ENCODE measurements around the gene NEUROD2. TPM values are rescaled to one million over a fixed set of nuclear protein-coding genes. Genes with fewer than 3 reads are reported as not detected.

The NEUROD2 gene
- polyA plus RNA-seq, 1 of the 3 experiments (the other 2 are of a cell fraction): not detected

GRCh38 chr17:39621523-39622379, 14.0 kb upstream of the NEUROD2 start:
- POLR2A ChIA-PET: interaction anchor here (0.6 to 1.0 kb wide), 4 partner anchors 37 to 133 kb away, joined by 3 to 5 read pairs (median 4); no protein-coding TSS in a partner anchor
- Histone ChIP-seq H2AFZ (ENCODE audit: low read depth) (no peak overlapping the region), H3K79me2 (ENCODE audit: insufficient read depth) (no peaks in the 10 kb centered on the region), H3K4me2 (peak overlapping the region; percentile 66; the same call in 1 of the 2 replicates), H3K9me3 (no peaks in the 10 kb centered on the region), H3K4me1 (ENCODE audit: control insufficient read depth in 1 of 2, insufficient read depth in 2 of 2, low read depth in 1 of 2, low read length in 1 of 2) (peaks cover 0 to 15% of the 10 kb centered on the region in 2 experiments; a peak in 1 of 4 replicates), H3K9ac (no peak overlapping the region), H3K9me2 (no peaks in the 10 kb centered on the region), H3K4me3 (ENCODE audit: low read depth in 2 of 2, low read length in 1 of 2) (peak overlapping the region in 1 of 2 experiments; percentile 51; a peak in 2 of 4 replicates), H3K36me3 (replicated peaks in 1 of 2; ENCODE audit: control insufficient read depth in 1 of 2, insufficient read depth in 2 of 2, low read length in 1 of 2) (no peaks in the 10 kb centered on the region), H4K20me1 (ENCODE audit: insufficient read depth) (0 out of 2 replicates have a peak, but pooled peaks cover 4% of the 10 kb centered on the region), H3F3A (replicated peaks; ENCODE audit: insufficient read depth) (peaks cover 3% of the 10 kb centered on the region), H3K27ac (ENCODE audit: low read depth in 2 of 2, low read length in 1 of 2) (no peak overlapping the region), H3K27me3 (ENCODE audit: insufficient read depth) (peaks cover 6% of the 10 kb centered on the region)
- peak; percentile 88 for DNase-seq
- CTCF ChIA-PET: interaction anchor here (0.5 to 14.5 kb wide), 81 partner anchors 10 to 775 kb away, joined by 3 to 483 read pairs (median 4); partner anchors contain the start of genes CDK12, GRB7, IKZF3 and MIEN1
- 8% methylated on average over 21 of the region's 26 CpGs for WGBS (ENCODE audit: low lambda C conversion rate)
- TF ChIP-seq TAF1 (IDR thresholded peaks at IDR 0.05; ENCODE audit: borderline replicate concordance, low read depth, low read length) (no peak), MXI1 (IDR thresholded peaks at IDR 0.05; ENCODE audit: low read depth, low read length) (no peak), SIN3A (IDR thresholded peaks at IDR 0.05; ENCODE audit: borderline replicate concordance, low read depth, low read length) (peak; percentile 43; the same call in 1 of the 2 replicates), RCOR1 (IDR thresholded peaks at IDR 0.05; ENCODE audit: low read length) (peak; percentile 53; the same call in 1 of the 2 replicates), FOXJ3 (CRISPR knock-in tag; IDR thresholded peaks at IDR 0.05) (no peak), YY1 (IDR thresholded peaks at IDR 0.05; ENCODE audit: low read depth) (no peak), ZBTB33 (IDR thresholded peaks at IDR 0.05; ENCODE audit: borderline replicate concordance, low read depth) (no peak), TCF12 (IDR thresholded peaks at IDR 0.05) (no peak), ELF1 (IDR thresholded peaks at IDR 0.05) (0 out of 2 replicates have a peak, but pooled peaks have one; percentile 22), CTCF (IDR thresholded peaks at IDR 0.05) (peak; percentile 99), SMC3 (IDR thresholded peaks at IDR 0.05; ENCODE audit: low read depth, low read length) (peak; percentile 94), POLR2AphosphoS5 (IDR thresholded peaks at IDR 0.05; ENCODE audit: low read depth, low read length) (no peak), NRF1 (IDR thresholded peaks at IDR 0.05; ENCODE audit: low read depth, low read length) (no peak), GABPA (IDR thresholded peaks at IDR 0.05; ENCODE audit: low read depth) (no peak), FOXM1 (IDR thresholded peaks at IDR 0.05; ENCODE audit: low read depth) (no peak), NFIC (IDR thresholded peaks at IDR 0.05; ENCODE audit: borderline replicate concordance) (no peak), MEF2A (IDR thresholded peaks at IDR 0.05; ENCODE audit: borderline replicate concordance, low read depth) (no peak), EP300 (IDR thresholded peaks at IDR 0.05; ENCODE audit: borderline replicate concordance in 1 of 2, low read depth in 1 of 2, low read length in 1 of 2) (no peak), EZH2phosphoT487 (IDR thresholded peaks at IDR 0.05; ENCODE audit: borderline replicate concordance, low read depth) (no peak), RFX5 (IDR thresholded peaks at IDR 0.05; ENCODE audit: low read length) (no peak), RXRA (IDR thresholded peaks at IDR 0.05; ENCODE audit: borderline replicate concordance, low read depth) (no peak), TEAD4 (IDR thresholded peaks at IDR 0.05; ENCODE audit: borderline replicate concordance, insufficient read depth) (no peak)
- TF ChIP-seq, protein P1, sequence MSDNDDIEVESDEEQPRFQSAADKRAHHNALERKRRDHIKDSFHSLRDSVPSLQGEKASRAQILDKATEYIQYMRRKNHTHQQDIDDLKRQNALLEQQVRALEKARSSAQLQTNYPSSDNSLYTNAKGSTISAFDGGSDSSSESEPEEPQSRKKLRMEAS (IDR thresholded peaks at IDR 0.05; ENCODE audit: low read depth): peak; percentile 21; the same call in 1 of the 2 replicates
- TF ChIP-seq, protein P2, sequence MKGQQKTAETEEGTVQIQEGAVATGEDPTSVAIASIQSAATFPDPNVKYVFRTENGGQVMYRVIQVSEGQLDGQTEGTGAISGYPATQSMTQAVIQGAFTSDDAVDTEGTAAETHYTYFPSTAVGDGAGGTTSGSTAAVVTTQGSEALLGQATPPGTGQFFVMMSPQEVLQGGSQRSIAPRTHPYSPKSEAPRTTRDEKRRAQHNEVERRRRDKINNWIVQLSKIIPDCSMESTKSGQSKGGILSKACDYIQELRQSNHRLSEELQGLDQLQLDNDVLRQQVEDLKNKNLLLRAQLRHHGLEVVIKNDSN (IDR thresholded peaks at IDR 0.05; ENCODE audit: borderline replicate concordance, low read depth): no peak
- TF ChIP-seq, protein P3, sequence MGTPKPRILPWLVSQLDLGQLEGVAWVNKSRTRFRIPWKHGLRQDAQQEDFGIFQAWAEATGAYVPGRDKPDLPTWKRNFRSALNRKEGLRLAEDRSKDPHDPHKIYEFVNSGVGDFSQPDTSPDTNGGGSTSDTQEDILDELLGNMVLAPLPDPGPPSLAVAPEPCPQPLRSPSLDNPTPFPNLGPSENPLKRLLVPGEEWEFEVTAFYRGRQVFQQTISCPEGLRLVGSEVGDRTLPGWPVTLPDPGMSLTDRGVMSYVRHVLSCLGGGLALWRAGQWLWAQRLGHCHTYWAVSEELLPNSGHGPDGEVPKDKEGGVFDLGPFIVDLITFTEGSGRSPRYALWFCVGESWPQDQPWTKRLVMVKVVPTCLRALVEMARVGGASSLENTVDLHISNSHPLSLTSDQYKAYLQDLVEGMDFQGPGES (IDR thresholded peaks at IDR 0.05; ENCODE audit: low read depth, low read length): no peak
- TF ChIP-seq, protein P4, sequence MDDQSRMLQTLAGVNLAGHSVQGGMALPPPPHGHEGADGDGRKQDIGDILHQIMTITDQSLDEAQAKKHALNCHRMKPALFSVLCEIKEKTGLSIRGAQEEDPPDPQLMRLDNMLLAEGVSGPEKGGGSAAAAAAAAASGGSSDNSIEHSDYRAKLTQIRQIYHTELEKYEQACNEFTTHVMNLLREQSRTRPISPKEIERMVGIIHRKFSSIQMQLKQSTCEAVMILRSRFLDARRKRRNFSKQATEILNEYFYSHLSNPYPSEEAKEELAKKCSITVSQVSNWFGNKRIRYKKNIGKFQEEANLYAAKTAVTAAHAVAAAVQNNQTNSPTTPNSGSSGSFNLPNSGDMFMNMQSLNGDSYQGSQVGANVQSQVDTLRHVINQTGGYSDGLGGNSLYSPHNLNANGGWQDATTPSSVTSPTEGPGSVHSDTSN (IDR thresholded peaks at IDR 0.05): no peak
